Measurements from ENCODE around the gene MGAT4B.

GRCh38 chr5:179833709-179834070 lies 27.0 kb upstream of the MGAT4B start:
- no peak for TF ChIP-seq REST (IDR thresholded peaks at IDR 0.05; ENCODE audit: insufficient read depth in 1 of 2, low read depth in 2 of 2, low read length in 1 of 2)
- no peak for TF ChIP-seq CTCF (IDR thresholded peaks at IDR 0.05)
- no peak for TF ChIP-seq POLR2AphosphoS5 (IDR thresholded peaks at IDR 0.05; ENCODE audit: low read depth, low read length)
- no peak for TF ChIP-seq SIN3A (IDR thresholded peaks at IDR 0.05; ENCODE audit: borderline replicate concordance, insufficient read depth, low read depth, low read length)
- TF ChIP-seq TCF7L2 (IDR thresholded peaks at IDR 0.05; ENCODE audit: low read depth, low read length): no peak

All from Panc1 (cell line).